Astrocyte (in vitro differentiated cells and primary cell): ENCODE data around the gene NNAT. TPM values are rescaled to one million over a fixed set of nuclear protein-coding genes. Genes with fewer than 3 reads are reported as not detected.
A peak's percentile ranks its signal among the peaks of the same experiment; 100 is the strongest.

Experiments
- DNase-seq: peaks from one replicate; pipeline ENCODE4 v3.0.0-alpha.2; 2010; ENCODE audit warnings: low read depth
- FAIRE-seq: peaks from 2 replicates; lab custom pipeline; 2011; peaks lifted over from hg19 to GRCh38; lab: Jason Lieb, UNC
- H2AFZ ChIP-seq: 2 replicates; pipeline ENCODE4 v1.6.0; 2012; ENCODE audit warnings: low read depth, low read length, inconsistent platforms
- H3K27ac ChIP-seq: 2 replicates; pipeline ENCODE4 v1.5.1; 2011; ENCODE audit warnings: low read depth, low read length, inconsistent platforms
- H3K27me3 ChIP-seq: 2 replicates; pipeline ENCODE4 v1.6.0; 2011; ENCODE audit warnings: low read length, inconsistent platforms; ENCODE audit not compliant: insufficient read depth
- H3K36me3 ChIP-seq: 2 replicates; pipeline ENCODE4 v1.5.1; 2011; ENCODE audit warnings: low read length, inconsistent platforms; ENCODE audit not compliant: insufficient read depth
- H3K4me1 ChIP-seq: 2 replicates; pipeline ENCODE4 v1.5.1; 2011; ENCODE audit warnings: low read length, inconsistent platforms; ENCODE audit not compliant: insufficient read depth
- H3K4me2 ChIP-seq: 2 replicates; pipeline ENCODE4 v1.6.0; 2012; ENCODE audit warnings: low read length, inconsistent platforms
- H3K4me3 ChIP-seq: 2 replicates; pipeline ENCODE4 v1.5.1; 2011; ENCODE audit warnings: low read depth, mild to moderate bottlenecking, low read length, inconsistent platforms; ENCODE audit not compliant: insufficient read depth
- H3K79me2 ChIP-seq: 2 replicates; pipeline ENCODE4 v1.6.0; 2012; ENCODE audit warnings: mild to moderate bottlenecking, low read length, inconsistent platforms; ENCODE audit not compliant: insufficient read depth
- H3K9ac ChIP-seq: 2 replicates; pipeline ENCODE4 v1.6.0; 2012; ENCODE audit warnings: mild to moderate bottlenecking, low read length, inconsistent platforms
- H3K9me3 ChIP-seq: 2 replicates; pipeline ENCODE4 v1.5.1; 2012; ENCODE audit warnings: low read depth, mild to moderate bottlenecking, low read length, inconsistent platforms; ENCODE audit not compliant: insufficient read depth
- H4K20me1 ChIP-seq: 2 replicates; pipeline ENCODE4 v1.6.0; 2012; ENCODE audit warnings: low read length, inconsistent platforms; ENCODE audit not compliant: insufficient read depth
- H3K27ac Mint-ChIP-seq: one replicate; pipeline ENCODE4 v1.8.0; 2021; ENCODE audit warnings: mild to moderate bottlenecking, mixed read lengths; ENCODE audit not compliant: unreplicated experiment
- H3K27me3 Mint-ChIP-seq: one replicate; pipeline ENCODE4 v1.8.0; 2021; ENCODE audit warnings: low read depth, mixed read lengths; ENCODE audit not compliant: unreplicated experiment
- H3K36me3 Mint-ChIP-seq: one replicate; pipeline ENCODE4 v1.8.0; 2021; ENCODE audit warnings: low read depth, mixed read lengths; ENCODE audit not compliant: unreplicated experiment
- H3K4me1 Mint-ChIP-seq: one replicate; pipeline ENCODE4 v1.8.0; 2021; ENCODE audit warnings: low read depth, mixed read lengths; ENCODE audit not compliant: unreplicated experiment
- H3K4me3 Mint-ChIP-seq: one replicate; pipeline ENCODE4 v1.8.0; 2021; ENCODE audit warnings: mild to moderate bottlenecking, moderate library complexity, mixed read lengths; ENCODE audit not compliant: unreplicated experiment
- H3K9me3 Mint-ChIP-seq: one replicate; pipeline ENCODE4 v1.8.0; 2021; ENCODE audit warnings: mild to moderate bottlenecking, mixed read lengths; ENCODE audit not compliant: unreplicated experiment
- CTCF ChIP-seq: IDR thresholded peaks from 2 replicates; pipeline ENCODE4 v1.5.1; 2011; ENCODE audit warnings: low read depth, mild to moderate bottlenecking, inconsistent platforms, low read length, moderate library complexity; ENCODE audit not compliant: insufficient read depth
- EZH2 ChIP-seq: IDR thresholded peaks from 2 replicates; pipeline ENCODE4 v1.6.1; 2012; ENCODE audit warnings: mild to moderate bottlenecking, low read length, inconsistent platforms; ENCODE audit not compliant: insufficient read depth
- total RNA-seq: library from RNA; stranded (reverse); gene quantifications from 2 replicates; pipeline ENCODE4 v1.2.1, GENCODE V29; 2021

The NNAT gene
- total RNA-seq, 1 donor from 2014 or later: 3.6 TPM

- Mint-ChIP-seq H3K9me3 (no peaks in the 10 kb centered on the region), H3K36me3 (peaks cover 17% of the 10 kb centered on the region), H3K4me3 (peak overlapping the region; percentile 96), H3K27me3 (no peaks in the 10 kb centered on the region), H3K4me1 (peaks cover 29% of the 10 kb centered on the region), H3K27ac (no peak overlapping the region)
- Histone ChIP-seq H3K79me2 (peaks cover 86% of the 10 kb centered on the region), H3K9ac (no peak overlapping the region), H4K20me1 (peaks cover 78% of the 10 kb centered on the region), H3K27me3 (no peaks in the 10 kb centered on the region), H3K4me3 (no peak overlapping the region), H3K4me1 (peaks cover 44% of the 10 kb centered on the region), H3K36me3 (no peaks in the 10 kb centered on the region), H3K27ac (no peak overlapping the region), H2AFZ (no peak overlapping the region), H3K9me3 (no peaks in the 10 kb centered on the region), H3K4me2 (peak overlapping the region; percentile 88)
- DNase-seq: no peak
- TF ChIP-seq CTCF: no peak
- TF ChIP-seq EZH2: no peak
- no peak for FAIRE-seq
Observed at GRCh38 chr20:37523911-37524700, 3.1 kb downstream of the NNAT start.

GRCh38 chr20:37524859-37525708 is 4.0 kb downstream of the NNAT start:
- H3K27me3 Mint-ChIP-seq: no peaks in the 10 kb centered on the region
- H3K4me1 Mint-ChIP-seq: peaks cover 30% of the 10 kb centered on the region
- FAIRE-seq: no peak
- H2AFZ ChIP-seq: no peak overlapping the region
- H3K9me3 ChIP-seq: no peaks in the 10 kb centered on the region
- H3K27me3 ChIP-seq: no peaks in the 10 kb centered on the region
- peak; percentile 54 for DNase-seq
- no peak overlapping the region for H3K9ac ChIP-seq
- no peaks in the 10 kb centered on the region for H3K9me3 Mint-ChIP-seq
- peaks cover 17% of the 10 kb centered on the region for H3K36me3 Mint-ChIP-seq
- no peaks in the 10 kb centered on the region for H3K36me3 ChIP-seq
- H3K27ac ChIP-seq: no peak overlapping the region
- TF ChIP-seq CTCF (no peak), EZH2 (no peak)
- H4K20me1 ChIP-seq: peaks cover 68% of the 10 kb centered on the region
- H3K4me3 ChIP-seq: no peak overlapping the region
- peak overlapping the region; percentile 88 for H3K4me2 ChIP-seq
- H3K79me2 ChIP-seq: peaks cover 76% of the 10 kb centered on the region
- H3K4me3 Mint-ChIP-seq: peak overlapping the region; percentile 96
- peaks cover 35% of the 10 kb centered on the region for H3K4me1 ChIP-seq
- no peak overlapping the region for H3K27ac Mint-ChIP-seq
